NCI-H510A (cell line): ENCODE data around the gene TATDN2.
A peak's percentile ranks its signal among the peaks of the same experiment; 100 is the strongest.

Experiments used
- DNase-seq: peaks from one replicate; lab custom pipeline; 2025; lab: John Stamatoyannopoulos, UW

The TATDN2 gene

DNA sequence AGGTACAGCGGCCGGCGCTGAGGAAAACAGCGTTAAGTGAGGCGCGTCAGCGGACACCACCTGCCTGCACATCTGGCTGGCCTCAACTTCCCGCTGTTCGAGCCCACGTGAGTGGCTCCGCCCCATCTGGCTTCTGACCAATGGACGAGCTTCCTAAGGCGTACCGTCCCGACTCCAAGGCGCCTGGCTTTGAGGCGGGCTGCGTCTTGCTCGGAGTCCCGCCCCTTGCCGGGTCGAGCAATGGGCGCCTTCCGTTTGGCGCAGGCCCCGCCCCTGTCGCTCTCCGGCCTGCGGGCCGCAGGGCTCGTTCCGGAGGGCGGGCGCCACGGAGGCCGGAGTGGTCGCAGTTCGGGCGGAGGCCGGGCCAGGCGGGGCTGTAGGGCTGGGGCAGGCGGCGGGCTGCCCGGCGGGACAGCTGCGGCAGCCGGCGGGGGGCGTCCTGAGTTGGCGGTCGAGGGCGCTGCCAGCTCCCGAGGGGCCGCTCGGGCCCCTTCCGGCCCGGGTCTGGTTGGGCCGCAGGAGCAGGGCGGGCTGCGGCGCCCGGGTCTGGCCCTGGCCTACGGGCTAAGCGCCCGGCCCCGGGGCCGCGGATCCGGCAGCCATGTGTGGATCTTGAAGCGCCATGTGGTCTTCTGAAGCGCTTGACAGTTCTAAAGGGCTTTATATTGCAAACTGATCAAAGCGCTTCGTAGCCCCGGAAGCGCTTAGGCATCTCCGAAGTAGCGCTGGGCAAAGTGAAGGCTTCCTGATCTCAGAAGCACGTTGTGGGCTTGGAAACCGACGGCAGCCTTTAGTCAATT is at the start of gene TATDN2:
TSS of gene TATDN2 (plus strand) at position 276 of the 800 bp plus-strand sequence. CDS start 742 bp downstream, outside the sequence.
- DNase-seq: peak; percentile 95

GRCh38 chr3:10198761-10199649 is 49.3 kb upstream of the TATDN2 start:
- DNase-seq: no peak

DNA sequence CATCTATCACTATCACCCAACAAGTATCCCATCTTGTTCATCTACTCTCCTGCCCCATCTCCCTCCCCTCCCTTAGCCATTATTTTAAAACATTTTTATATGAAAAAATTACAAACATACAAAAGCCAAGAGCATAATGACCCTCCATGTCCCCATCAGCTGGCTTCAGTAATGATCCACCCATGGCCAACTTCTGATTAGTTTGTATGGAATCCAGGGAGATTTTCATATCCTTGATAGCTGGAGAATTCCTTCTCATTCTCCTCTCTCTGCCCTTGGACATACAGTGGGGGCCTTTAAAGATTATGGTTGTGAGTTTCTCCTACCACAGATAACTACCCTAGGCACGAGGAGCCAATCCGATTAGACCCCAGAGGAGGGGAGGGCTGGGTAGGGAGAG is 43.3 kb upstream of the TATDN2 start:
- DNase-seq: no peak

DNA sequence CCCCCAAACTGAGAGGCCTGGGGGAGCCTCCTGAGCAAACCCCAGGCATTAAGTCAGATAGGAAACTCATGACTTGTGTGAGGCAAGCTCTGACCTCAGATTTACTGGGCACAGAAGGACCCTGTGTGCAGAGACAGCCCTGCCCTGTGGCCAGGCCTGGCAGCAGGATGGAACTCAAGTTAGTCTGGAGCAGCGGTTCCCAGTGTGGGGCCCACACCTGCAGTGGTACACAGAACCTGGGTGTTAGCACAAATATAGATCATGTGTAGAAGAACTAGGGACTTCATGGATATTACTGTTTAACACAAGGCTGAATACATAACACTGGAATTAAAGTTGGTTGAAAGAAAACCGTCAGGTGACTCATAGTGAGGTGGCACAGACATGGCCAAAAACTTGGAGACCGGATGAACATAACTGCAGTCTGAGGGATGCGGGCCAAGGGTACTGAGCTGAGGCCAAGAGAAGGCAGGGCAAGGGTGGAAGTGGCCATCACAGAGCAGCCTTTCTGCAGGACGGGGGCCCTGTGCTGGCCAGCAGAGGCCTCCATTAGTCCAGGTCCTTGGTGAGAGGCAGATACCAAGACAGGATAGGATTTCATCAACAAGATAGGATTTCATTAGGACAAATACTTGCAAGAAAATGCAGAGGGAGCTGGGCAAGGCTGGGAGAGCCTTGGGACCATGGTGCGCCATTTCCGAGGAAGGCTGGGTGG is 42.7 kb upstream of the TATDN2 start:
- DNase-seq: no peak

DNA sequence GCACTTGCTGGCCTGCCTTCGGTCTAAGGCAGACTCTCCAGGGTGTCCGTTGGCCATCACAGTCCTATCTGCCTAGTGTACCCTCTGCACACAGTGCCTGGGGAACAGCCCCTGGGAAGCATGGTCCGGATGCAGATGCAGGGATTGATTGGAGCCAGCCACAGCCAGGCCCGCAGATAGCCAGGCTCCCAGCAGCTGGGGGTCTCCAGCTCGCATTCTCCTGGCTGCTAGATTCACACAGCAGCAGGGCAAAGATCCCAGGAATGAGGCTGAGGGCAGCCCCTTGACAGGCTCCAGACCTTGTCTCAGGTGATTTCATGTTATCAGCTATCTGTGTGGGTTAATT is 42.1 kb upstream of the TATDN2 start:
- no peak for DNase-seq

DNA sequence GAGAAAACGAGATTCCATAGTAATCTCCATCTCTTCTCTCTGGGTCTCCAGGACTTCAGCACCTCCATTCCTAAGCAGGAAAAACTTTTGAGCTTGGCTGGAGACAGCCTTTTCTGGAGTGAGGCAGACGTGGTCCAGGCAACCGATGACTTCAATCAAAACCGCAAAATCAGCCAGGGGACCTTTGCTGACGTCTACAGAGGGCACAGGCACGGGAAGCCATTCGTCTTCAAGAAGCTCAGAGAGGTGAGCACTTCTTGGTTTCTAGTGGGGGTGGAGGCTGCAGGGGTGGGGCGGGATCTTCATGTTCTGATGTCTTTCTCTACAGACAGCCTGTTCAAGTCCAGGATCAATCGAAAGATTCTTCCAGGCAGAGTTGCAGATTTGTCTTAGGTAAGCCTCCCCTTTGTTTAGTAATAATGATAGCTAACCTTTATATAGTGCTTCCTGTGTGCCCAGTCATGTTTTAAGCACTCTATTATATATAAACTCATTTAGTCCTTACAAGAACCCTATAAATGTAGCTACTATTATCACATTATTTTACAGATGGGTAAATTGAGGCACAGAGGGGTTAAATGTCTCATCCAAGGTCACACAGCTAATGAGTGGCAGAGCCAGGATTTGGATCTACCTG is 35.0 kb upstream of the TATDN2 start:
- DNase-seq: no peak

DNA sequence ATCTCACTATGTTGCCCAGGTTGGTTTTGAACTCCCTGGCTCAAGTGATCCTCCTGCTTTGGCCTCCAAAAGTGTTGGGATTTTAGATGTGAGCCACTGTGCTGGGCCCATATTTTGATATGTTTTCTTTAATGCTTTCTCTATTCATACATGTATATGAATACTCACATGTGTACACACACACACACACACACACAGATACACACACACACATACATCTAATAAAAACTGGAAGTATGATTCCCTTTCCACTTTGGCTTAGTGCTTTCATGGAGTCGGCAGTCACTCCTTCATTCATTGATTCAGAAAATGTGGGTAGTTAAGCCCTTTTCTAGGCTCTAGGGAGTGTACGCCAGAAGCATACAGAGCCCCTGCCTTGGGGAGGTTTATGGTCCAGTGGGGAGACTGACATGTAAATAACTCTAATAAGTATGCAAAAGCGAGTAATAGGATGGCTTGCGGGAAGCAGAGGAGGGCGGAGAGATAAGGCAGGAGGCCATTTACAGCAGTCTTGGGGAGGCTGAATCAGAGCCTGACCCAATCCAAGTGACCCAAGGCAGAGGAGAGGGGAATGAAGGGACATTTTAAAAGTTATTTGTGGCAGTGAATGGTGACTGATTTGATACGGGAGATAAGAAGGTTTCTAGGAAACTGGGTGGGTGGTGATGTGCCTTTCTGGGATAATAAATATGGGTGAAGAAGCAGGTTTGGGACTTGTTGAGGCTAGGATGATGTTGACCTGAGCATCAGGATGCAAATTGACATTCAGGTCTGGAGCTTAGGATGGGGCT is 32.5 kb upstream of the TATDN2 start:
- DNase-seq: no peak

GRCh38 chr3:10217359-10217758 is 30.9 kb upstream of the TATDN2 start:
- DNase-seq: no peak

DNA sequence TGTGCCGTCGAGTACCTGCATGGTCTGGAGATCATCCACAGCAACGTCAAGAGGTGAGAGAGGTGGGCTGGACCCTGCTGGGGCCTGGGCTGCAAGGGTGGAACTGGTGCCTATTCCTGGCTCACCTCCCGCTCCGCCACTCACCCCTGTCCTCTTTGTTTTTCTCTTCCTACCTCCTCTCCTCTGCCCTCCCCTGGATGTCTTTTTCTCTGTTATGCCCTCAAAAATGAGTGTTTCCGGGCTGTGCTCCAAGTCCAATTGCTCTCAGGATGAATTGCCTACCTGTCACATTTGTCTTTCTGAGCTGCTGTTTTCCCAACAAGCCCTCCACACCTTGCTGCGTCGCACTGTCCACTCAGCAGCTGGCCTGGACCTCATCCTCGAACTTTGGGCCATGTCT is 28.5 kb upstream of the TATDN2 start:
- no peak for DNase-seq

DNA sequence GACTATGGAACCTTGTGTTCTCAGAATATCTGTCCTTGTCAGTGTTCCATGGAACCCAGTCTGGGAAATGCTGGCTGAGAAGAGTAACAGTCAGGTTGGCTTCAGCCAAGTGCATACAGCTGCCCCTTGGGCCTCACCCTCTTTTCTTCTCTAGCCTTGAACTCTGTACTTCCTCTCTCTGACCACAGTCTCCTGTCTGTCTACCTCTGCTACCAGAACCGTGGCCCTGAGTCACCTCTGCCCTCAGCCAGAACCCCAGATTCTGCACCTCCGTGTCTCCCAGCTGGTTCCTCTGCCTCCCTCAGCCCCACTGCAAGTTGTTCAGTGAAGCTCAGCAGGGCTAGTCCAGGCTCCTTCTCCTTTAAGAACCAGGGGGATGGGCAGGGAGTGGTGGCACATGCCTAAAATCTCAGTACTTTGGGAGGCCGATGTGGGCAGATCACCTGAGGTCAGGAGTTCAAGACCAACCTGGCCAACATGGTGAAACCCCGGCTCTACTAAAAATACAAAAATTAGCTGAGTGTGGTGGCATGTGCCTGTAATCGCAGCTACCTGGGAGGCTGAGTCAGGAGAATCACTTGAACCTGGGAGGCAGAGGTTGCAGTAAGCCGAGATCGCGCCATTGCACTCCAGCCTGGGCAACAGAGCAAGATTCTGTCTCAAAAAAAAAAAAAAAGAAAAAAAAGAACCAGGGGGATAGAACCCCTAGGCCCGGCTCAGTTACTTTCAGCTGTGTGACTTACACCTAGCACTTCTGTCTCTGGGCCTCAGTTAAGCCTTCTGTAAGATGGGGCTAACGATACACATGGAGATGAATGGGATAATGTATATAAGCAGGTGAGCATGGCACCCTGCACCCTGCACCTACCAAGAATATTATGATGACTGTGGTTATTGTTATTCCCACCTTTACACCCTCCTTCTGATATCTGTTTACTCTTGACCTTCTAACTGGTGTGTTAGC is 24.3 kb upstream of the TATDN2 start:
- no peak for DNase-seq

DNA sequence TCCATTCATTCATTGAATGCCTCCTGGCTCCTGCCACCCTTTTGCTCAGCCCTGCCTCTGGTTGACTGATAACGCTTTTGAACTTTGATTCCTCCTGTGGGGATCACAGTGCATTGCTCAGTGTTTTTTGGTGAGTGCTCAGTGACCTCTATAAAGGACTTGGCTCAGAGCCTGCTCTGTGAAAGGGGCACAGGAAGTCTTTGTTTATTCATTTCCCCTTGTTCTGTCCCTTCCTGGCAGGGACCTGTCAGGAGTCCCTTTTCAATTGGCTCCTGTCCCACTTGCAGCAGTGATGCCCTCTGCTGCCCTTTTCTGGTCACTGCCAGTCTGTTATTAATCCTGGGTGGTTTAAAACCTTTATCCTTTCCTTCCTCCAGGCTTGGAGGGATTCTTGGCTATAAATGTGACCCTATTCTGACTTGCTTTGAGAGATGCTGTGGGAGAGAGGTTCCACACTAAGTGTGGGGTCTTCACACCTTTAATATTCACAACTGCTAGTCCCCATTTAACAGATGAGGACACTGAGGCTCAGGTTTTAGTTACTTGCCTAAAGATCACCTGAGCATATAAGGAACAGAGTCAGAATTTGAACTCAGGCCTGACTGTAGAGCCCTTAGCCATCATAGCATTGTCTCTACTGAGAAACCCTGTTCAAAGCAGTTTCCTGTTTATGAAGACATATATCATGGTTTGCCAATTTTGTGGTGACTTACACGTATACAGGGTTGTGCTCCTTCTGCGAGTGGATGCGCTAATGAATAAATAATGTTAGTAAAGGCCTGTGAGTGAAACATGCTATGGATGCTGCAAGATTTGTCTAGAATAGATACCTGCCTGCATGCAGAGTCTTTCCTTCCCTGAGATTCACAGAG is 23.2 kb upstream of the TATDN2 start:
- peak; percentile 27 for DNase-seq

DNA sequence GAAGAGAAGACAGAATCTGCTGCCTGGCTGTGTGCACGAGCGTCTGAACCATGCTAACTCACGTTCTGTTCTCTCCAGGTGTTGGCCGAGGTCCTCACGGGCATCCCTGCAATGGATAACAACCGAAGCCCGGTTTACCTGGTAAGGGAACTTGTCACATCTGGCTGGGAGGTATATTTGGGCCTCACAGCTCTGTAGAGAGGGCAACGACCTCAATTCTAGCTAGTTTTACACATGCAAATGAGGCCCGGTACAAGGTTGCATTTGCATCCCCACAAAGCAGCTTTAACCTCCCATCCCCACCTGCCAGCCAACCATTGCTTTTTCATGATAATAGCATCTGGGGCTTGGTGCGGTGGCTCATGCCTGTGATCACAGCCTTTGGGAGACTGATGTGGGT is 22.0 kb upstream of the TATDN2 start:
- DNase-seq: no peak

GRCh38 chr3:10228248-10228950 is 19.9 kb upstream of the TATDN2 start:
- DNase-seq: no peak

DNA sequence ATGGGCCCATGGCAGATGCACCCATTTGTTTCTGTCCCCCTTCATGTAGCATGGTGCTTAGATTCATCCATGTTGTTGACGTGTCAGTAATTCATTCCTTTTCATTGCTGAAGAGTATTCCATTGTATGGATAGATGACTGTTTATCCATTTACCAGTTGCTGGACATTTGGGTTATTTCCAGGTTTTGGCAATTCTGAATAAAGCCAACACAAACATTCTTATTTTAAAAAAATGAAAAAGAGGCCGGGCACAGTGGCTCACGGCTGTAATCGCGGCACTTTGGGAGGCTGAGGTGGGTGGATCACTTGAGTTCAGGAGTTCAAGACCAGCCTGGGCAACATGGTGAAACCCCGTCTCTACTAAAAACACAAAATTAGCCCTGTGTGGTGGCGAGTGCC is 18.7 kb upstream of the TATDN2 start:
- DNase-seq: no peak

GRCh38 chr3:10232137-10232536 is 16.1 kb upstream of the TATDN2 start:
- no peak for DNase-seq

- DNase-seq: no peak
Measured at GRCh38 chr3:10233988-10234387, 14.3 kb upstream of the TATDN2 start.

DNA sequence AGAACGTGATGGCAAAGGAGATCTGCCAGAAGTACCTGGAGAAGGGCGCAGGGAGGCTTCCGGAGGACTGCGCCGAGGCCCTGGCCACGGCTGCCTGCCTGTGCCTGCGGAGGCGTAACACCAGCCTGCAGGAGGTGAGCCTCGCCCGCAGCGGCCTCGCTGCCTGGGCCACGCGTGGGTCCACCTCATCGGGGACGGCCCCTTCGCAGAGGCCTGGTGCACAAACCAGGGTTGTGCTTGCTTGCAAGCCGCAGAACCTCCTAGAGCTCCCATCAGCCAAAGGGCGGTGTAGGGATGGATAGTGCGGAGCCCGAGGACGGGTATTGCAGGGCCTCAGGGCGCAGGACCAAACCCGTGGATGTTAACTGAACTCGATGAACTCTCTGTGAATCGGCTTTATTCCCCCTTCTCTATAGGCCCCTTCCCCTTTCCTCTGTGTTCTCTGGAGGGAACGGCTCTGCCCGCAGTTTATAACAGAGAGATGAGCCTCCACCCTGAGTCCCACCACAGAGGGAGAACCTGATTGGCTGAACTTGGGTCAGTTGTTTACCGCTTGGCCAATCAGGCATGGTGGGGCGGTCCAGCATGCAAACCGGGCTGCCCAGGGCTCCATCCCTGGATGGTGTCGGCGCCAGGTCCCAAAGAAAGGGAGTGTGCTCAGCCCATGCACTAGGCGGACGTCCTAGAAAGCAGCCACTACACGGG is 13.6 kb upstream of the TATDN2 start:
- no peak for DNase-seq

- DNase-seq: no peak
Measured at GRCh38 chr3:10235551-10235950, 12.7 kb upstream of the TATDN2 start.
